HG03108 (cell line): ENCODE results near the gene LHFPL2.
A peak's percentile ranks its signal among the peaks of the same experiment; 100 is the strongest.
"Not testable (repeated sequence)": the region's sequence is repeated elsewhere in the genome, so short reads cannot be mapped to it uniquely, and the experiment has no call there.

ENCODE experiments used
- ATAC-seq: cut with Tn5 transposase; IDR thresholded peaks from one replicate; pipeline ENCODE4 v1.9.1; 2021; ENCODE audit warnings: moderate library complexity; ENCODE audit not compliant: unreplicated experiment

Gene LHFPL2, protein sequence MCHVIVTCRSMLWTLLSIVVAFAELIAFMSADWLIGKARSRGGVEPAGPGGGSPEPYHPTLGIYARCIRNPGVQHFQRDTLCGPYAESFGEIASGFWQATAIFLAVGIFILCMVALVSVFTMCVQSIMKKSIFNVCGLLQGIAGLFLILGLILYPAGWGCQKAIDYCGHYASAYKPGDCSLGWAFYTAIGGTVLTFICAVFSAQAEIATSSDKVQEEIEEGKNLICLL

DNA sequence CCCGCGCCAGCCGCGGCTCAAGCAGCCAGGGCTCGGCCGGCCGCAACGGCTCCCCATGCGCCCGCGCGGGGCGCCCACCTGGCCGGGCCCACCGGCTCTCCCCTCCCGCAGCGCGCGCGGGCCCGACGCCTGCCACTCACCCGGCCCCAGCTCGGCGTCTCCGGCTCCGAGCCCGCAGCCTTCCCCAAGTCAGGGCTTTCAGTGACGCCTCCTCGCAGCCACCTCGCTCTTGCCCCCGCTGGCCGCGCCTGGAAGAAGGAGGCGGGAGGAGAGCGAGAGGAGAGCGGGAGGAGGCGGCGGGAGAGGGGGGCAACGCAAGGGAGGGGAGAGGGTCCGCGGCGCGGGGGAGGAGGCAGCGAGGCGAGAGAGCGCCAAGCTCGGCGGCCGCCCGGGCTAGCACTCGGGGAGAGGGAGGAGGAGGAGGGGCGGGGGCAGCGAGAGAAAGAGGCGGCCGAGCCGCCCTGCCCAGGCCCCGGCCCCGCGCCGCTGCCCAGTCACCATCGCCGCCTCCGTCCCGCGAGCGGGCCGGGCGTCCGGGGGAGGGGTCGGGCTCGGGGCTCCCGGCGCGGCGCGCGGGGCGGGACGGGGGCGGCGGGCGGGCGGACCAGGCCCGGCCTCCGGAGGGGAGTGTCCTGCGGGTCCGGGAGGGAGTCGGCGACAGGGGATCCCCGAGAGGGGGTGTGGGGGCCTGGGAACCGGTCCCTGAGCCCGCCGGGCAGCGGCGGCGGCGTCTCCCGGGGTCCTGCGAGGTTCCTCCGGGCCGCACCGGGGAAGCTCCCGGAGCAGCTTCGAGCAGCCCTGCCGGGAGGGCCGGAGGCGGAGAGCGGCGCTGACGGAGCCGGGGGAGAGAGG is at the start of gene LHFPL2:
LHFPL2 (minus strand) TSS at position 414 of the 852 bp plus-strand sequence. CDS start 138,559 bp downstream, outside the sequence.
- peak; percentile 40 for ATAC-seq

DNA sequence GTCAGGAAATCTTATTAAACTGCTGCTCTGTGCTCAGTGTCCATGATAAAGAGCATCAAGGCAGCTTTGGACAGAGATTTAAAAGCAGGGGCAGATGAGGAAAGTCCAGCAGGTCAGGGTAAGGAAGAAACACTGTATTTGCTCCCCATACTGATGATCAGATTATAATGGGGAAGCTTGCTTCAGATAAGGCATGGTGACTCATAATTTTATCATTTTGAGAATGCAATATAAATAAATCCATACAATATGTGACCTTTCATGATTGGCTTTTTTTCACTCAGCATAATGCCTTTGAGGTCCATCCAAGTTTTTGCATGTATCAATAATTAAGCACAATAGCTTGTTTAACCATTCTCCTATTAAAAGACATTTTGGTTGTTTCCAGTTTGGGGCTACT is 48.1 kb upstream of the LHFPL2 start:
- ATAC-seq: no peak

DNA sequence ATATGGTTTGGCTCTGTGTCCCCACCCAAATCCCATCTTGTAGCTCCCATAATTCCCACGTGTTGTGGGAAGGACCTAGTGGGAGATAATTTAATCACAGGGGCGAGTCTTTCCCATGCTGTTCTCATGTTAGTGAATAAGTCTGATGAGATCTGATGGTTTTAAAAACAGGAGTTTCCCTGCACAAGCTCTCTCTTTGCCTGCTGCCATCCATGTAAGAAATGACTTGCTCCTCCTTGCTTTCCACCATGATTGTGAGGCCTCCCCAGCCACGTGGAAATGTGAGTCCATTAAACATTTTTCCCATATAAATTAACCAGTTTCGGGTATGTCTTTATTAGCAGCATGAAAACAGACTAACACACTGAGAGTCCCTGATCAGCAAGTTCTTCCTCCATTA is 47.5 kb upstream of the LHFPL2 start:
- ATAC-seq: not testable (repeated sequence)

DNA sequence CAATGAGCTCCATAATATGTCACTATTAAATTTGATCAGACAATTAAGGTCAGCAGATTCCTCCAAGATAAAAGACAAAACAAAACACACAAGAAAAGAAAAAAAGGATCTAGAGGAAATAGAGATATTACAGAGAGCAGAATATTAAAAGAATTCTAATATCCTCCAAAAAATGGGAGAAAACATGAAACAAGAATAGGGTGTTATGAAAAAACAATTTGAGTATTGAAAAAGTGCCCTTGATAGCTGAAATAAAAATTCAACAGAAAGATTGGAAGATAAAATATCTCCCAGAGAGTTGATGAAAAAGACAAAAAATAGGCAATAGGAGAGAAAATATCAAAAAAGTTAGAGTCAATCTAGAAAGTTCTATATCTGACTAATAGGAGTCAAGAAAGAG is 44.8 kb upstream of the LHFPL2 start:
- no peak for ATAC-seq

DNA sequence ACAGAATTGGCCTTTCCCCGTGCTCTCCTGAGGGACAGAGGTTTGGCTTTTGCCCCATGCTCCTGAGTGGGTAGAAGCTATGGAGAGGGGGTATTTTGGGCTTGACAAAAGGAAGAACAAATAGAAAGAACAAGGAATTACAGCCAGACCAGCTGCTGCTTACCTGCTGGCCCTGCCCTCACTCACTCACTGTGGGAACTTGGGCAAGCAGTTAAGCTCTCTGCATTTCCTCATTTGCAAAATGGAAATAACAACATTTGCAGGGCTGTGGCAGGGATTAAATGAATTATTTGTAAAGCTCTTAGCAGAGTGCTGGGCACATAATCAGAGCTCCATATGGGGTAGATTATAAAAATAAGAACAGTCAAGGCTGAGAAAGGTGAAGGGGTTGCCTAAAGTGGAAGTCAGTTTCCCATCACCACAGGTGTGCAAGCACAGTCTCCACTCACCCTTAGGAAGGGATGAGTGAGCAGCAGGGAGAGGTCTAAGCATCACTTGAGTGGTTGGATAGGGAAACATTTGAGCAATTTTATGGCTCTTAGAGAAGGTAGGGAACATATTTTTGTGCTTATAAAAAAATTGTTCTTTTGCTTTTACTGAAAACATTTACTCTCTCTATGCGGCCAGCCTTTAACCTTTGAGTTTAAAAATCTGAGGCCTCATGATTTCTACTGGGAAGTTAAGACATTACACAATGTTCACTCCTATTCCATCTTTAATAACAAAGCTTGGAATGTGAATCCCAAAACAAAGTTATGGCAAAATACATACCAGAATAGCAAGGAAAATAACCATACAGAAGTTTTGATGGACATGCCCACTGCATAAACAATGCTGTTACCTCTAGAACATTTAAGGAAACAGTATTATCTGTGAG is 42.8 kb upstream of the LHFPL2 start:
- no peak for ATAC-seq

DNA sequence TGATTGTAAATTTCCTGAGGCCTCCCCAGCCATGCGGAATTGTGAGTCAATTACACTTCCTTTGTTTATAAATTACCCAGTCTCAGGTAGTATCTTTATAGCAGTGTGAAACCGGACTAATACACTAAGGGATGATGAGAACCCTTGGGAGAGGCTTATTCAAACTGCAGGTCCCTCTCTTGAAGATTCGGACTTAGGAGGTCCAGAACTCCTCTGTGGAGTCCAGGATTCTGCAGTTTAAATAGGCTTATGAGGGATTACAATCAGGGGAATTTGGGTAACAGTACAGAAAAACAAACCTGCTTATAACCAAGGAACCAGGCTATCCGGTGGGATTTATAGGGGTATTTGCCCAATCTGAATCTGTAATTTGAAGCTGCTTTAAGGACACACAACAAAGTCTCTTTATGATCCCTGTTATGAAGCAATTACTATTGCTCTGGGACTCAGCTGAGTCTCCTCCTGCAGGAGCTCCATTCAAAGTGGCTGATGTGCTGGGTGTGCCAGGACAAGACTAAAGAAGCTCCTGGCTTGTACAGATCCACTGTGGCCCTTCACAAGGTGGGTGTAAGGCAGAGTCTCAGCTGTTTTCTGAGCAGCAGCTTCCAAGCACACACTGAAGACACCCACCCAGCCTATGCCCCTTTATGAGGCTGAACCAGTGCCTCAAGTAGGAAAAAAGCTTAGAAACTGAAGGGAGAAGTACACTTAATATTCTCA is 41.8 kb upstream of the LHFPL2 start:
- ATAC-seq: no peak

DNA sequence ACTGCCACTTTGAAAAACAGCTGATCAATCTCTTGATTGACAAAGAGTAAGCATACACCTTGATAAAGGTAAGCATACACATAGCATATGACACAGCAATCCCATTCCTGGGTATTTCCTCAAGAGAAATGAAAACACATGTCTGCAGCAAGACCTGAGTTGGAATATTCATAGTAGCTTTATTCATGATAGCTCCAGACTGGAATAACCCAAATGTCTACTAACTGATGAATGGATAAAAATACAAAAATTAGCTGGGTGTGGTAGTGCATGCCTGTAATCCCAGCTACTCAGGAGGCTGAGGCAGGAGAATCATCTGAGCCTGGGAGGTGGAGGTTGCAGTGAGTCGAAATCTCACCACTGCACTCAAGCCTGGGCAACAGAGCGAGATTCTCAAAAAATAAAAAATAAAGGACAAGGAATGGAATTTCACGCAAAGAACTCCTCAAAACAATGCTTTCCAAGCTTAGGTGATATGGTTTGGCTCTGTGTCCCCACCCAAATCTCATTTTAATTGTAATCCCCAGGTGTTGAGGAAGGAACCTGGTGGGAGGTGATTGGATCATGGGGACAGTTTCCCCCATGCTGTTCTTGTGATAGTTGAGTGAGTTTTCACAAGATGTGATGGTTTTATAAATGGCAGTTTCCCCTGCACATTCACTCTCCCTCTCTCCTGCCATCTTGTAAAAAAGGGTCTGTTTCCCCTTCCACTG is 41.1 kb upstream of the LHFPL2 start:
- ATAC-seq: no peak

DNA sequence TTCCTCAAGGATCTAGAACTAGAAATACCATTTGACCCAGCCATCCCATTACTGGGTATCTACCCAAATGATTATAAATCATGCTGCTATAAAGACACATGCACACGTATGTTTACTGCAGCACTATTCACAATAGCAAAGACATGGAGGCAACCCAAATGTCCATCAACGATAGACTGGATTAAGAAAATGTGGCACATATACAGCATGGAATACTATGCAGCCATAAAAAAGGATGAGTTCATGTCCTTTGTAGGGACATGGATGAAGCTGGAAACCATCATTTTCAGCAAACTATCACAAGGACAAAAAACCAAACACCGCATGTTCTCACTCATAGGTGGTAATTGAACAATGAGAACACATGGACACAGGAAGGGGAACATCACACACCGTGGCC is 38.9 kb upstream of the LHFPL2 start:
- not testable (repeated sequence) for ATAC-seq

DNA sequence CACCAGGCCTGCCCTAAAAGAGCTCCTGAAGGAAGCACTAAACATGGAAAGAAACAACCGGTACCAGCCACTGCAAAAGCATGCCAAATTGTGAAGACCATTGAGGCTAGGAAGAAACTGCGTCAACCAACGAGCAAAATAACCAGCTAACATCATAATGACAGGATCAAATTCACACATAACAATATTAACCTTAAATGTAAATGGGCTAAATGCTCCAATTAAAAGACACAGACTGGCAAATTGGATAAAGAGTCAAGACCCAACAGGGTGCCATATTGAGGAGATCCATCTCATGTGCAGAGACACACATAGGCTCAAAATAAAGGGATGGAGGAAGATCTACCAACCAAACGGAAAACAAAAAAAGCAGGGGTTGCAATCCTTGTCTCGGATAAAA is 35.3 kb upstream of the LHFPL2 start:
- ATAC-seq: not testable (repeated sequence)

DNA sequence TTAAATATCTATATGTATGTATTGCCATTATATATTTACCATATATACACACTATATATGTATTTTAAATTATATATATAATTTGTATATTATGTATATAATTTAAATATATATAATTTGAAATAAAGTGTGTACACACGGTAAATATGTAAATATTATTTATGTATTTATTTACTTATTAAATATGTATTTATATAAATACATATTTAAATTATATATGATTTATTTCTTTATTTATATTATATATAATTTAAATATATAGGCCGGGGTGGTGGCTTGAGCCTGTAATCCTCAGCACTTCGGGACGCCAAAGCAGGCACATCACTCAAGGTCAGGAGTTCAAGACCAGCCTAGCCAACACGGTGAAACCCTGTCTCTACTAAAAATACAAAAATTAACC is 31.3 kb upstream of the LHFPL2 start:
- ATAC-seq: no peak

DNA sequence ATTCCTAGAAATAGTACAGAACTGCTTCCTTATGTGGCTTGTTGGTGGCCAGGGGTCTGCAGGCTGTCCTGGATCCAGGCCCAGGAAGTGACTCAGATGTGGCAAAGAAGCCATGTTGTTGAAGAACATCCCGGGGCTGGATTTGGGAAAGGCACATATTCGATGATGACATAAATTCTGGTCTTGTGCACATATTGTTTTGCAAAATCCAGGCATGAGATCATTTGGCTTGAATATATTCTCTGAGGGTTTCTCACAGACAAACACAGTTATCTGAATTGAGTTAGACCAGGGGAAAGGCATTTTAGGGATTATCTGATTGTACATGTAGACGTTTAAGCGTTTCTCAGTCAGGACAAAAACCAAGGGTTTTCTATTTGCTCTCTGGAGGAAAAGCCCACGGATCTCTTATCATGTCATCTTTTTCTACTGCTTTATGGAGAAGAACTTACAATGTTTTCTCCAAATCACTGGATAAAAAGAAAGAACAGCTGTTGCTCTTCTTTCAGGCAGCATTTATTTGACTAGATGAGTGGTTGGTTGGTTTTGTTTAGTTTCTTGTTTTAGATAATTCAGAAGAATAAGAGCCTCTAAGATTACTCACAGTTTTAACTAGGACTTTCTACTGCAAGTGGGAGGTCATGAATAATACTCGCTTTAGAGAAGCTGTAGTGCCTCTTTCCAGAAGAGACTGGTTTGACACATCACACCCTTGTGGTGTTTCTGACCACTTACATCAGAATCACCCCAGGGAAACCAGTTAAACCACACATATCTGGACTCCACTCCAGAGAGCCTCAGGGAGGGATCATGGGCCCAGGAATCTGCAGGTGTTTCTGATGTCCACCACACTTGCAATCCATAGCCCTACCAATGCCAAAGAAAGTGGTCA is 29.5 kb upstream of the LHFPL2 start:
- ATAC-seq: no peak

DNA sequence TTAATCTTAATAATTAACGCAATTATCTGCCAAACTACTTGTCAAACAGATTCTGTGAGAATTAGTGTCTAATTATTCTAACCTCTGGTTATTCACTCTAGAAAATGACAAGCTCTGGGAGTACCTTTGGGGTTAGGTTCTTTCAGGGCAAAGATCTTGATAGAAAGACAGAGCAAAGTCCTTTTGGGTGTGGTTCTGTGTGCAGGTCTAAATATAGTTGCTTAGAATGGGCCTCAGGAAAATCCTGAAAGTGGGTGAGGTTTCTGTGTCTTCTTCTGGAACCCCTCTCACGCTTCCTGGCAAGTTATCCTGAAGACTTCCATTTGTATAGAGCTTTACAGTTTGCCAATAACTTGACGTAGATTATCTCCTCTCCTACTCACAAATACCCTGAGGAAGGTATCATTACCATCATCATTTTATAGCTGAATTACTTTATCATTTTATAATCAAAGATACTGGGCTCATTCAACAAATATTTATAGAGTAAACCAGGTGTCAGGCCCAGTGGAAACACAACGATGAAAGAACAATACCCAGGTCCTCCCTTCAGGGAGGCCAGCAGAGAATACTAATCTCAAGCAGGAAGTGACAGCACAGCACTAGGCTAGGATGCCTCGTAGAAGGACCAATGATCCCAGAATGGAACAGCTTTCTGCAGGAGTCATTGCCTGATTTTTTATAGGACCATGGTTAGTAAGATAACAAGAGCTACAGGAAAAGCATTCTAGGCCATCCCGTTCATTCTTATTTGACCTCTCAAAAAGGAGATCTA is 27.6 kb upstream of the LHFPL2 start:
- ATAC-seq: no peak

DNA sequence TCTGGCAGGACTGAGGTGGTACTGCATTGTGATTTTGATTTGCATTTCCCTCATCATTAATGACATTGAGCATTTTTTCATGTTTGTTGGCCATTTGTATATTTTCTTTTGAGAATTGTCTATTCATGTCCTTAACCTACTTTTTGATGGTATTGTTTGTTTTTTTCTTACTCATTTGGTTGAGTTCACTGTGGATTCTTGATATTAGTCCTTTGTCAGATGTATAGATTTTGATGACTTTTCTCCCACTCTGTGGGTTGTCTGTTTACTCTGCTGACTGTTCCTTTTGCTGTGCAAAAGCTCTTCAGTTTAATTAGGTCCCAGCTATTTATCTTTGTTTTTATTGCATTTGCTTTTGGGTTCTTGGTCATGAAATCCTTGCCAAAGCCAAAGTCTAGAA is 25.3 kb upstream of the LHFPL2 start:
- not testable (repeated sequence) for ATAC-seq

DNA sequence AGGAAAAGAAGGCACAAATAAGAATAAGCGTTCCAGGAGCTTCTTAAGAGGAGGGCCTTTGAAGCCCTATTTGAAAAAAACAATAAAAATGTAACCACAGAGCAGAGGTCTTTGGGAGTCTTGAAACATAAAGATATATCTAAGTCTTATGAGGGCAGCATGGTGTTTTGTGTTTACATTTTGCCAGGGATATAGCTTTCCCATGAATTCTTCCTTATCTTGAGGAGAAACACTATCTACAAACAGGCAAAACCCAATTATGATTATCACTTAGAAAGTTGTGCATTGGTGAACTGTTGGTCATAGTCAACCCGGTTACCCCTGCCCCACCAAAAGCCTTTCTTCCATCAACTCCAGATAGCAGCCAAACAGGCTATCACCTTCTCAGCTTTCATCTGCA is 23.6 kb upstream of the LHFPL2 start:
- no peak for ATAC-seq

DNA sequence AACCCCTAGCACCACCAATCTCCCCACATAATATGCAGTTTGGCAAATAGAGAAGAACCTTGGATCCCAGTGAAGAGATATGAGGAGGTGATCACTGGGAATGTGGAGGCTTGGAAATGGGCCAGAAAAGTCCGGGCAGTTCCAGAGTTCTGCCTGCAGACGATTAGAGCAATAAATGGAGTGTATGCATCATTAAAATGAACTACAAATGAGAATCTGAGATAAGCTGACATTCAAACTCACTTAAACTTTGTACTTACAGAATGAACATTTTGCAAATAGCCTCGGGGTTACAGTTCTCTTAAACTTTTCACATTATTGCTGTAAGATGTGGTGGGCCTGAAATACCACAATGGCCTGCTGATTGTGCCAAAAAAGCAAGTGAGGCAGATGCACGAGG is 23.0 kb upstream of the LHFPL2 start:
- no peak for ATAC-seq

DNA sequence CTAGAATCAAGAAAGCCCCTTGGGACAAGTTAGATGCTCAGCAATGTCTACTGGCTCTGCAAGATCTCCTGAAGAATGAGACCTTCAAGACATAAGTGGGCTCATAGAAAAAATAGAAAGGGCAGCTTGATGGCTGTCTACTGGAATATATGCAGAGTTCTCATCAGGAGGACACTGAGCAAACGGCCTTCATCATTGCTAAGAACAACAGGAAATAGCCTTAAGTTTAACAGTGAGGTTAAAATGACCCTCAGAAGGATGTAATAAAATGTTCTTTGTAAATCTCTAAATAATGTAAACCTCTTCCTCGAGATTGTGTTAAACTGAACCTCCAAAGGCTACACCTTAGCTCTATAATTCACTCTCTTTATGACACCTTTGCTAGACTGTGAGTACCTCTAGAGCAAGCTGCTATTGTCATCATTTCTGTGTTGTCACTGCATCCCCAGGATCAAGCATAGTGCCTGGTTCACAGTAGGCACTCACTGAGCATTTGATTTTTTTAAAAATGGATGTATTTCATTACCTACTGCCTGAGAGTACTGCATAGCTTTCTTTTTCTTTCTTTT is 22.2 kb upstream of the LHFPL2 start:
- no peak for ATAC-seq

DNA sequence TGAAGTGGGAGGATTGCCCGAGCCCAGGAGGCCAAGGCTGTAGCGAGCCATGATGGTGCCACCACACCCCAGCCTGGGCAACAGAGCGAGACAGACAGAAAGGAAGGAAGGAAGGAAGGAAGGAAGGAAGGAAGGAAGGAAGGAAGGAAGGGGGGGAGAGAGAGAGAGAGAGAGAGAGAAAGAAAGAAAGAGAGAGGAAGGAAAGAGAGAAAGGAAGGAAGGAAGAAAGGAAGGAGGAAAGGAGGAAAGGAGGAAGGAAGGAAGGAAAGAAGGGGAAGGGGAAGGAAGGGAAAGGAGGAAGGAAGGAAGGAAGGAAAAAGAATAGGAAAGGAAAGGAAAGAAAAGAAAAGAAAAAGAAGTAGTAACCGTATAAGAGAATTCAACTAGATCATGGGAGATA is 20.8 kb upstream of the LHFPL2 start:
- no peak for ATAC-seq

DNA sequence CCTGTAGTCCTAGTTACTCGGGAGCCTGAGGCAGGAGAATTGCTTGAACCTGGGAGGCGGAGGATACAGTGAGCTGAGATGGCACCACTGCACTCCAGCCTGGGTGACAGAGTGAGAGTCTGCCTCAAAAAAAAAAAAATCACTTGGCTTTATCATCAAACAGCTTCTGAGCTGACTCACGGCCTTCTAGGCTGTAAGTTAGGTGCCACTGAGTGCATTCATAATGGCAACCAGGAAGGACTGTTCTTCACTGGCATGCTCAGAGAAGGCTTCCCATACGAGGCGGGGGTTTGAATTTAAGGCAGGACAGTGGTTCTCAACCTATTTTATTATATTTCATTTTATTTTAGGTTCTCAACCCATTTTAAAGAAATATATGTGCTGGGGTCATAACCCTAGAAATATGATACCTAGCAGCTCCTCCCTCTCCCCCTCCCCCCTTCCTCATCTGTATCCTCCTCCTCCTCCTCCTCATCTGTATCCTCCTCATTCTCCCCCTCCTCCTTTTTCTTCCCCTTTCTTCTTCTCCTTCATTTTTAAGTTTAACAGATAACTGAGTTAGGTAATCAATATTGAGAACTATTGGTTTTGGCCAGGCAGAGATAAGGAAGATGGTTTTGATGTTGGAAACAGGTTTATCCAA is 19.0 kb upstream of the LHFPL2 start:
- ATAC-seq: no peak
